Colon (tissue), 2 donors: ENCODE measurements around the gene ICE1.
"Not testable (repeated sequence)": the region's sequence is repeated elsewhere in the genome, so short reads cannot be mapped to it uniquely, and the experiment has no call there.

Experiments
- FAIRE-seq: peaks from 2 replicates; lab custom pipeline; 2012; peaks lifted over from hg19 to GRCh38; lab: Jason Lieb, UNC
- donor health status: control.
- donor health status: control.

The ICE1 gene

DNA sequence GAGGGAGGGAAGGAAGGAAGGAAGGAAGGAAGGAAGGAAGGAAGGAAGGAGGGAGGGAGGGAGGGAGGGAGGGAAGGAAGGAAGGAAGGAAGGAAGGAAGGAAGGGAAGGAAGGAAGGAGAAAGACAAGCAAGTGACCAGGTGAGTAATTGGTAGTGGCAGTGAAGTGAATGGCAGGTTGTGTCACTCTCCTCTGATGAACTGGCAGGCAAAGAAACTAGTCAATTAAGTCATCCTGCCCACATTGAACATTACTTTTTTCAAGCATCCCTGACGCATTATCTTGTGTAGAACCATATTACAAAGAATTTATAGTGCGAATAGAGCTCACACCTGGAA is 70.4 kb downstream of the ICE1 start:
- FAIRE-seq = not testable (repeated sequence)

DNA sequence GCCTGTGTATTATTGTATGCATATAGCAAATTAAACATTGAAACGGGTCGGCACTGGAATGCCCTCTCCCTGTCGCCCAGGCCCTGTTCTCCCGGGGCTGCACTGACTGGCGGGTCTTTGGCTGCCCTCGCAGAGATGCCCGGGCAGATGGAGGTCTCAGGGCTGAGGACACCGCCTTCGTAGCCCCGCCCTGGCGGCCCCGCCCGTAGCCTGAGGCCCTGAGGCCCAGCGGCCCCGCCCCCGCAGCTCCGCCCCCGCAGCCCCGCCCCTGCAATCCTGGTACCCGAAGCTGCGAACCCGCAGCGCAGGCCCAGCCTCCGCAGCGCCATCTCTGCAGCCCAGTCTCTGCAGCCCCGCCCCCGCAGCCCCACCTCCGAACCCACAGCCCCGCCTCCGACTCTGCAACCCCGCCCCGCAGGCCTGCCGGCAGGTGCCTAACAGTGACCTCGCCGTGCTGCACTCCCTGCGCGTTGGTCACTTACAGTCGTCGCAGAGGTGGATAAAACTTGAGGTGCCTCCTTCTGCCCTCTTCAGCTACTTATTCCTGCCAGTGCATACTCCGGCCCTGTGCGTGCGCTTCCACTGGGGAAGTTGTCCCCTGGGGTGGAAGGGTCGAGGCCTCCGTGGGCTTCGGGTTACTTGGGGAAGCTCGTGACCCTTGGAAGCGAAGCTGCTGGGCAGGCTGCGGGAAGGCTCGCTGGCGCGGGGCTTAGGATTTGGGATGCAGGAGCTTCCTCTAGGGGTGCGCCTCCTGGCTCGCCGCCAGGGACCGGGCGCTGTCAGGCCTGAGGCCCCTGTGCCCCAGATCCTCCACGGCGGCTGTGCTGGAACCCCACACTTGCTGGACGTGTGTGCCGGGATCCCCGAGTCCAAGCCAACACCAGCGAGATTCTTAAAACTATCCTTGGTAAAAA is 72.3 kb downstream of the ICE1 start:
- FAIRE-seq = no peak

DNA sequence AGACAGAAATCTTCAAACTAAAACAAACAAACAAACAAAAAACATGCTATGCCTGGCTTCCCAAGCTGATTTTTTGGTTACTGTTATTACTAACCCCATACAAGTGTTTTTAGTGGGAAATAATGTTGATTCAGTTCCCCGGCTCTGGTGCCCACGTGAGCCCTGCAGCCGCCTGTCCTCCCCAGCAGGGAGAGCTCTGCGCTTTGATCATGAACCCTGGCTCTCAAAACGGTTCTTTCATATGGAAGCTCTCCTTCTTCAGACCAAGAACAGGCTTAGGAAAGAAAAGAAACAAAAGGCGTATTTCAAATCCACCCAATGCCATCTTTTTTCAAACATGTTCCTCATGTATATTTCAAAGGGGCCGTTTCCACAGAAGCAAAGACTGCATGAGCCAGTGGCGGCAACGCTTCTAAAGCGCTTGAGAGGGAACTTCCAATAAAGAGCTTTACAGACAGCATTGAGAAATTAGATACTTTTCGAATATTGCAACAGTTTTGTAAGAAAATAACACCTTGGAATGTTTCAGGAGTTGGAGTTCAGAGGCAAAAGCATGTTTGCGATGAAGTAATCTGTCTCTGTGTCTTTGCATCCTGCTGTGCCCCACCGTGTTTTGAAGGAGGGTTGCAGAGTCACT is 74.8 kb downstream of the ICE1 start:
- no peak for FAIRE-seq

DNA sequence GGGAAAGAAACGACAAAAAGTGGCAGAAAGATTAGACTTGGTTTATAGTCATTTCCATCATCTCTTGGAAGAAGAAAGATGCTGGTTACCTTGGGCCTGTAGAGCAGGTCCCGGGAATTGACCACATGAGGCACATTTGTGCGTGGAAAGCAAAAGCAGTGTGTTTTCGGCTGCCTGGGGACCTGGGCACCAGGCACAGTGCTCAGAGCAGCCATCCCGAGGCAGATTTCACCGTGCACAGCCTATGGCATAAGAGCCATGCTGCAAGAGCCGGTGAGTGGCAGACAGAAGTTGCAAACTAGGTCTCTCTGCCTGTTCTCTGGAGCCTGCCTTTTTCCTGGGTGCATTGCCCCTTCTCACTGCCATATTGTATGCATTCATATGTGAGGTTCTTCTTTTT is 77.0 kb downstream of the ICE1 start:
- FAIRE-seq = no peak

DNA sequence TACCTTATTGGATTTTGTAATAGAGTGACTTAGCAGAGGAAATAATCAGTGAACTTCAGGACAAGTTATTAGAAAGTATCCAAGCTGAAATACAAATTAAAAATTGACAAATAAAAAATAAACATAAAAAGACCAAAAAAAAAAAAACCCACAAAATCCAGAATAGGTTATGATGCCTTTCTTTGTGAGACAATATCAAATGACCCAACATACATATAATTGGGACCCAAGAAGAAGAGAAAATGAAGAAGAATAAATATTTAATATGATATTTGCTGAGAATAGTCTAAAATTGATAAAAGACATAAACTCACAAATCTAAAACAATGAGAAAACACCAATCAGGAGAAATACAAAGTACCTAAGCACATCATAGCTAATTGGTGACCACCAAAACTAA is 81.8 kb downstream of the ICE1 start:
- no peak for FAIRE-seq

DNA sequence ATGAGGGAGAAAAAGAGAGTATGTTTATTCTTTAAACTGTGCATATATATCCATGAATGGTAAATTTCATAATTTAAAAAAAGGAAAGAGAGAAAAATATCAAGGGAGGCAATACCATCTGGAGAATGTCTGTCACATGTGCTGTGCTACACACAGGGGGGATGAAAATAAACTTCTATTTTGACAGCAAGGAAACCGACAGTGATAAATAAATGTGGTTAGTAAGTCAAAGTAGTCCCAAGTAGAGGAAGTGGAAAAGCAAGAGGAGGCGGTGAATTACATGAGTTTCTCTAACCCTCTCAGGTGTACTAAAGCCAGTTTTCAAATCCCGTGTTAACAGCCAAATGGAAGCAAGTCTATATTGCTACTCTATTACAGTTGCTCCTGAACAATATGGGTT is 83.3 kb downstream of the ICE1 start:
- FAIRE-seq = no peak

DNA sequence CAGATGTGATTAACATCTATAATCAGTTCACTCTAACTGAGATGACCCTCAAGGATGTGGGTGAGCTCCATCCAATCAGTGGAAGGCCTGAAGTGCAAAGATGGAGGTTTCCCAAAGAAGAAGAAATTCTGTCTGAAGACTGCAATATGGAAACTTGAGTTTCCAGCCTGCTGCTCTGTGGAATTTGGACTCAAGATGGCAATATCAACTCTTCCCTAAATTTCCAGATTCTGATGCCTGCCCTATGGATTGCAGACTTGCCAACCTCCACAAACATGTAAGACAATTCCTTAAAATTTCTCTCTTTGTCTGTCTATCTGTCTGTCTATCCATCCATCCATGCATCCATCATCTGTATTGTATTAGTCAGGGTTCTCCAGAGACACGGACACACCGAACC is 85.9 kb downstream of the ICE1 start:
- FAIRE-seq = no peak

DNA sequence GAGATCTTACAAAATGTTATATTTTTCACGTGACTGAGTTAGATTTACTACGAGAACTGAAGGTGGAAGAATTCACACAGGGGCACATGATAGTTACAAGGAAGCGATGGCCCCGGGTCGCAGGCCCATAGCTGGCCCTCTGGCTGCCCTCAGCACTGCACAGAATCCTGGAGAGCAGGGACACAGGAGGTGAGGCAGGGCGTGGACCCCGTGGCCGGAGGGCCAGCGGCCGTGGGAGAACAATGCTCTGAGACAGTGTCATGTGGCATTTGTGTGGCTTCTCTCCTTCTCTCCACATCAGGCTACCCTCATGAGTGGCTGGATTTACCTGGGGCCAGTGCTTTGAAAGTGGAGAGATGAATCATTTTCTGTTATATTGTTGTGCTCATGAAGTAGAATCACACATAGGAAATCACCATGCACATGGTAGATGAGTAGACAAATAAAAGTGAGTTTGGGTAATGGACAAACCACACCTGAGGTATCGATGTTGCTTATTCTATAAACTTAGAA is 89.5 kb downstream of the ICE1 start:
- FAIRE-seq = no peak

DNA sequence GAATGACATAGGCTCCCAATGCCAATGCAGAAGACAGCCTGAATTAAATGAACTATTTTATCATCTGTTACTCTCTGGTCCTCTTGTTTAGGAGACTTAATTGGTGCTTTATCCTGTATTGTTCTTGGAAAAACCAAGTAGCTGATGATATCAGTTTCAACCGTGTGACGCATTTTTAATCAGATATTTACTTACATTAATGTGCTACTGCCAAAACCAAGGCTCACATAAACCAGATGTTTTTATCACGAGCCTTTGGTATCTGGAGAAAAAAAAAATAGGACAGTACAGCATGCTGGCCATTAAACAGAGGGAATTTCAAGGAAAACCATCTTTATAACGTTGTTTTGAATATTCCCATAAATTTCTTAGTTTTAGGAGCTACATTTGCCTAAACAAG is 90.1 kb downstream of the ICE1 start:
- FAIRE-seq = no peak

DNA sequence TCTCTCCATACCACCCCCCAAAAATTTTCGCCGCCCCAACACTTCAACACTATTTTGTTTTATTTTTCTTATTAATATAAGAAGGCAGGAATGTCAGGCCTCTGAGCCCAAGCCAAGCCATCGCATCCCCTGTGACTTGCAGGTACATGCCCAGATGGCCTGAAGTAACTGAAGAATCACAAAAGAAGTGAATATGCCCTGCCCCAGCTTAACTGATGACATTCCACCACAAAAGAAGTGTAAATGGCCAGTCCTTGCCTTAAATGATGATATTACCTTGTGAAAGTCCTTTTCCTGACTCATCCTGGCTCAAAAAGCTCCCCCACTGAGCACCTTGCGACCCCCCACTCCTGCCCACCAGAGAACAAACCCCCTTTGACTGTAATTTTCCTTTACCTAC is 98.1 kb downstream of the ICE1 start:
- not testable (repeated sequence) for FAIRE-seq

DNA sequence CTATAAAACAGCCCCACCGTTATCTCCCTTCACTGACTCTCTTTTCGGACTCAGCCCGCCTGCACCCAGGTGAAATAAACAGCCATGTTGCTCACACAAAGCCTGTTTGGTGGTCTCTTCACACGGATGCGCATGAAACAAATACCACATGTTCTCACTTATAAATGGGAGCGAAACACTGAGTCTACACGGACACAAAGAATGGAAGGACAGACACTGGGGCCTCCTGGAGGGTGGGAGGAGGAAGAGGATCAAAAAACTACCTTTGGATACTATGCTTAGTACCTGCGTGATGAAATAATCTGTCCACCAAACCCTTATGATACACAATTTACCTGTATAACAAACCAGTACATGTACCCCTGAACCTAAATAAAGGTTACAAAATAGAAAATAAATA is 98.6 kb downstream of the ICE1 start:
- no peak for FAIRE-seq

DNA sequence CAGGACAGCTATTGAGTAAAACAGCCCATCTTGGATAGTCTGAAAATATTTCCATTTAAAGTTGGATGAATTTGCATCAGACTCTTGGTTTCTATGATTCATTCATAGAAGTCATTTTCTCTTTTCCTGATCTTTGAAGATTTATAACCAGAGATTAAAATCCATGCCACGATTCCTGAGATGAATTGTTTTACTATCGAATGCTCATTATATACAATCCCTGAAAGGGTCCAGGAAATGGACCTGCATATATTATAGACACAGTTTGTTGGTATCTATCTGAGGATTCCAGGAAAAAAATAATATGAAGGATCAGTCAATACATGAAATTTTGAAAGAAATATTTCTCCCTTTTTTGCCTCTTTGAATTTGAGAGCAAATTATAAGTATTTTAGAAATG is 99.0 kb downstream of the ICE1 start:
- FAIRE-seq = no peak

DNA sequence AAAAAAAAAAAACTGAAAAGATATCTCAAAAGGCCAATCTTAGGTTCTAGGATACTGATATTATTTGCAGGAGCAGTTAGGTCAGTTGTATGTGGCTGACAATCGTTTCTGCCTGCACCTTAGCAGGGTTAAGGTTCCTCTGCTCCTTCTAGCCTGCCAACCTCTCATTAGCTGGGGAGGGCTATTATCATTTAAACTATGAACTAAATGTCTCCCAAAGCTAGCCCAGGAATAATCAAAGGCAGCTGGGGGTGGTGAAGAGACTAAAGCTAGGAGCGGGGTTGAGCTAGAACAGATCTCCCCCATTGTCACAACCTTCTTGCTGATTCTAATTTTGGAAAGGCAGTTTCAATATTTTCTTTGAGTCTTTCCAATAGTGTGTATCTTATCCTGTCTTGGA is 99.9 kb downstream of the ICE1 start:
- no peak for FAIRE-seq

DNA sequence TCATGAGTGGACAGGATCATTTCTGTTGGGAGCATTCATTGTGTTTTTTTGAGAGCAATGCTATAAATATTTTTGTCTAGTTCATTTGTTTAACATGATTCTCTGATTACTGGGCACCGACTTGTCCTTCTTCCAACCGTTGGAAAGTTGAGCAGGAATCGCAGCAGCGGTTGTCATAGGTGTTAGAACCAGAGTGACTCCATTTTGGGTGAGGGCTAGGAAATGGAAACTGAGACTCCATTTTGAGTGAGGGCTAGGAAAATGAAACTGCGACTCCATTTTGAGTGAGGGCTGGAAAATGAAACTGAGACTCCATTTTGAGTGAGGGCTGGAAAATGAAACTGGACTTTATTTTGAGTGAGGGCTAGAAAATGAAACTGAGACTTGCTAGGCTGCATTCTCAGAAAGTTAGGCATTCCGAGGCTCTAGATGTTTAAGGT is 100.6 kb downstream of the ICE1 start:
- FAIRE-seq = no peak

DNA sequence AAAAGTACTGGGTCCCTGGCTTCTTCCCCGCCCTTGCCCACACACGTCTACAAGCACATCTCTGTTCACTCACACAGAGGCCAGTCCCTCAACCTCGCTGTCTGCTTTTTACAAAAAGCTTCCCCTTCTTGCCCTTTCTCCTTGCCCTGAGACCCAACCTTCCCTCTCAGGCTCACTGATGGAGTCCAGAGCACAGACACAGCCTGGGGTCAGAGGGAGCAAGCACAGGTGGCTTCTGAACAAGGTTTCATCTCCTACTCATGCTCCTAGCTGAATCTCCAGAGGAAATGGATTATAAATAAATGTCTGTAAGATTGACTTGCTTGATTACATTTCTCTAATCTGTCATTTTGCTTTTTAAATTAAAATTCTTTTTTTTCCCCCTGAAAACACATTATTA is 101.8 kb downstream of the ICE1 start:
- no peak for FAIRE-seq

DNA sequence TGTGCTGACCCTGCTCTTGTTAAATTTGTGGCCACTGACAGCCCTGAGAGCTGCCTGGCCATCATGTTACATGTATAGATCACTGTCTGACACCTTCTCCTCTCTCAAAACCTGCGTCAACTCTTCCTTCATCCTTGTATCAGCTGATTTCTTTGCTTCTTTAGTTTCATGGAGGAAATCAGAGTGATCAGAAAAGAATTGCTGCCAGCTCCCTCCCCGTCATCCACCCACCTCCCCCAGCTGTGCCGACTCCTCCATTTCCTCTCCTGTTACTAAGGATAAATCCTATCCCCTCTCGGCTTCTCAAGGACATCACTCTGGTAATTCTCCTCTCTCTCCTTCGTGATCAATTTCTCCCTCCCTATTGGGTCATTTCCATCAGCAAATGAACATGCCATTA is 108.9 kb downstream of the ICE1 start:
- FAIRE-seq = no peak

DNA sequence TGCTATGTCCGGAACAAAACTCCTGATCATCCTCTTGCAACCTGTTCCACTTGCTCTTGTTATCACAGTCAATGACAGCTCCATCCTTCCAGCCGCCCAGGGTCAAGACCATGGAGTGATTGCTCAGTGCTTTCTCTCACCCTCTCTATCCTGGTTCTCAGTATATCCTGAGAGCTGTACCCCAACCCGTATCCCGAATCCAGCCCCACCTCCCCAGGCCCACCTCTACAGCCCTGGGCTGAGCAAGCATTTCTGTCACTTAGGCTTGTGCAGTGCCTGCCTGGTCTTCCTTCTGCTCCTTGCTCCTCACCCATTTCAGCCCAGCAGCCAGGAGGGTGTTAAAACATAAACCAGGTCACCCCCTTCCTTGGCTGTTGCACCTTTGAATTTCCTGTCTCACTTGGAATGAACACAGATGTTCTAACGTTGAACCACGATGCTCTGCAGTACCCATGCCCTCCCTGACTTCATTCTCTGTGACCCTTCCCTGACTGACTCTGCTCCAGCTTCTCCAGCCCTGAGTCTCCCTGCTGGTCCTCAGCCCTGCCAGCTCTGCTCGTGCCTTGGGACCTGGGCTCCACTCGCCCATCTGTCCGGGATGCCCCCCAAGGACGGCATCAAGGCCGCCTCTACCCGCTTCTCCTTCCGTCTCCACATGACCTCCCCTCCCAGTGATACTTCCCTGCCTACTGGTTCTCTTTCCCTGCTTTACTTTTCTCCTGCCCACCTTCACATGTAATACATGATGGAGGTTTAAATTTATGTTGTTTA is 110.0 kb downstream of the ICE1 start:
- FAIRE-seq = no peak

DNA sequence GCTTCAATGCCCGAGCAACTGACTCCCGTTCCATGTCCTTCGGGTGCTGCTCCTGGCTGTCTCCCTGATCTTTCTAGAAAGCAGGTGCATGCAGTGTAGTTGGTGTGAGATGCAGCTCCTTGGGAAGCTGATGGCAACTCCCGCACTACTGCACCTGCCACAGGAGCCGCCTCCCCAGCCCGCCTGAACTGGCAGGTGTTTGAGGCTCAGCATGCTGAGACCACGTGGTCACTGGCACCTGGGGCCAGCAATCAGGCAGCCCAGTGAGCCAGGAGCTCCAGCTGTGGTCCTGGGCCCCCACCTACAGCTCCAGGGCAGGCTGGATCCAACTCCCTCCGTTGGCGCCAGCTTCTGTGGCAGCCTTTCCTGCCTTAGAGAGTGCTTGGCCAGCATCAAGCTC is 111.5 kb downstream of the ICE1 start:
- no peak for FAIRE-seq

DNA sequence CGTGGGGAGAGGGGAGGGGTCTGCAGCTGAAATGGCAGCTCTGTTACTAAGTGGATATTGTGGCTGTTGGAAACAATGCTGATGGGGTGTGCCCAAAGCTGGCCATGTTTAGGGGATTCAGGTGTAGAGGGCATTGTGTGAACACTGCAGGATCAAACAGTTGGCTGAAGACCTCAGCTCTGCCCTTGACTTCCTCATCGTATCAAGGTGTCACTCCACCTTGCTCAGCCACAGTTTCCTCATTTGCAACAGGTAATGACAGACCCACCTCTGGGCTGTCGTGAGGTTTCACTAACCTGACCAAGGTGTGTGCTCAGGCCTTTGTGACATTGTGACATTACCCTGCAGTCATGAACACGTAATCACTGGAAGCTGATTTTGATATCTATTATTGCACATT is 111.9 kb downstream of the ICE1 start:
- no peak for FAIRE-seq

DNA sequence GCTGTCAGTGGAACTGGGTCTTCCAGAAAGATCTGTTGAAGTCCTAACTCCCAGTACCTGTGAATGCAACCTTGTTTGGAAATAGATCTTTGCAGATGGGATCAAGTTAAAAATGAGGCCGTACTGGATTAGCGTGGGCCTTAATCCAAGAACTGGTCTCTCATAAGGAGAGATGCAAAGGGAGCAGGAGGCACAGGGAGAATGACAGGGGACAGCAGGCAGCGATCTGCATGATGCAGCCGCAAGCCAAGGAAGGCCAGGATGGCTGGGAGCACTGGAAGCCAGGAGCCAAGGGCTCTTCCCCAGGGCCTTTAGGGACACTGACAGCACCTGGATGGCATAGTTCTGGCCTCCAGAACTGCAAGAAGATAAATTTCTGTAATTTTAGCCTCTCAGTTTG is 114.4 kb downstream of the ICE1 start:
- no peak for FAIRE-seq

DNA sequence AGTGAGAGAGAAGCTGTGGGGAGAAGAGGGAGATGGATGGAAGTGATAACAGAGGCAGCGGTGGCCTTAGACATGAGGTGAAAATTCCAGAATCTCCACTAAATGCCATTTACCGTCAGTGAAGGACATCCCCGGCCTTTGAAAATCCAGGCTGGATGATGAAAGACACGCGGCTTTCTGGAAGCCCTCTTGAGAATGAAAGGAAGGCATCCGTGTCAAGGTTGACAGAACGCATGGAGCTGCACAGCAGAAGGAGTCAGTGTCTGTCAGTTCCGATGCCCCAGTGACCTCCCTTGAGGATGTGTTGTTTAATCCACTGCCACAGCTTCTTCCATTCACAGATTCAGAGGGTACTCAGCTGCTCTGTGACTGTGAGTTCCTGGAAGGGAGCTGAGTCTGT is 114.9 kb downstream of the ICE1 start:
- no peak for FAIRE-seq

DNA sequence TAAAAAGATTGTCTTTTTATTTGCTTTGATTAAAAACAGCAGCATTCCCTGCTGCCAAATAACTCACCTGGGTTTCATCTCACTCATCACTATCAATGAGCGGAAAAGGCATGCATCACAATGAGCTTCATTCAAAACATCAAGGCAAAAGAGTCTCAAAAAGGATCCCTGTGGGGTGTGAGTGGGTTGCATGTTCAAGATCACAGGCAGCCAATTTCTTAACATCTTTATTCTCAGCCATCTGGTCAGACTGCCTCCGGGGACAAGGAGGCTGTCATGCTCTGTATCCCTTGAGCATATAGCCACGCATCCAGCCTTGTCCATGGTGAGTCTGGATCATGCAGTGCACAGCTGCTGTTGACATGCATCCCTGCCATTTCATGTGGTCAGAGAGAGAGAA is 117.1 kb downstream of the ICE1 start:
- FAIRE-seq = no peak
